HCT116 (cell line): ENCODE data around the gene TRPM3.

Source experiments
- ATF3 ChIP-seq: IDR thresholded peaks from 2 replicates; pipeline ENCODE4 v1.6.1; 2012
- TCF7L2 ChIP-seq: IDR thresholded peaks from 2 replicates; pipeline ENCODE4 v1.7.0; 2011; ENCODE audit warnings: borderline replicate concordance, inconsistent platforms; ENCODE audit not compliant: insufficient read depth, insufficient read length; ENCODE audit errors: extremely low read depth

GRCh38 chr9:70830618-70831017 is 290.8 kb downstream of the TRPM3 start:
- no peak for TF ChIP-seq TCF7L2
- TF ChIP-seq ATF3: no peak
